Endothelial cell of umbilical vein (primary cell): ENCODE results near the gene ZFYVE16. TPM values are rescaled to one million over a fixed set of nuclear protein-coding genes. Genes with fewer than 3 reads are reported as not detected.

ENCODE experiments used
- BruUV-seq: library from RNA; stranded (reverse); fragments of 400-500 nt; replicated peaks from 2 replicates; lab custom pipeline; 2021; lab: Mats Ljungman, UMichigan
- CTCF ChIA-PET: fragments of 300-600, 350-600 bp; sonication (Branson Sonifier 250); formaldehyde crosslinking; loops from one replicate; lab custom pipeline; 2021; ENCODE audit warnings: antibody characterized with exemption, inconsistent platforms; lab: Charles Lee
- POLR2A ChIA-PET: fragments of 300-600, 350-600 bp; sonication (Branson Sonifier 250); formaldehyde crosslinking; loops from one replicate; lab custom pipeline; 2021; ENCODE audit warnings: antibody characterized with exemption, inconsistent platforms; lab: Charles Lee
- DNase-seq: peaks from one replicate; pipeline ENCODE4 v3.0.0-alpha.2; 2011; ENCODE audit warnings: low read depth, low spot score
- FAIRE-seq: peaks from 2 replicates; lab custom pipeline; 2011; peaks lifted over from hg19 to GRCh38; lab: Jason Lieb, UNC
- H2AFZ ChIP-seq: 2 replicates; pipeline ENCODE4 v1.6.0; 2012; ENCODE audit warnings: low read depth, low read length, control low read depth, inconsistent platforms
- H3K27ac ChIP-seq: 2 replicates; pipeline ENCODE4 v1.5.1; 2011; ENCODE audit warnings: low read depth, mild to moderate bottlenecking, control low read depth, low read length, moderate library complexity; ENCODE audit not compliant: insufficient read depth
- H3K27me3 ChIP-seq, 2 experiments: 2 replicates each; pipeline versions ENCODE4 v1.6.0 to v1.6.1; 2011; ENCODE audit warnings: low read length in 2 of 2, mixed read lengths in 1 of 2; ENCODE audit not compliant: control insufficient read depth in 2 of 2, insufficient read depth in 2 of 2
- H3K36me3 ChIP-seq, 2 experiments: 2 replicates in 1 of 2; 3 replicates in 1 of 2; pipeline ENCODE4 v1.5.1; 2011; ENCODE audit warnings: low read length in 2 of 2, mild to moderate bottlenecking in 1 of 2, moderate library complexity in 1 of 2; ENCODE audit not compliant: control insufficient read depth in 2 of 2, insufficient read depth in 2 of 2; ENCODE audit errors: extremely low read depth in 1 of 2
- H3K4me1 ChIP-seq: 3 replicates; pipeline ENCODE4 v1.5.1; 2011; ENCODE audit warnings: mild to moderate bottlenecking, low read length; ENCODE audit not compliant: control insufficient read depth, insufficient read depth; ENCODE audit errors: extremely low read depth
- H3K4me2 ChIP-seq: 2 replicates; pipeline ENCODE4 v1.6.1; 2011; ENCODE audit warnings: low read length, control low read depth, mixed read lengths; ENCODE audit not compliant: insufficient read depth
- H3K4me3 ChIP-seq, 3 experiments: fragments of 200-600 bp in 1 of 3; sonication (generic), shearing (Covaris generic) in 1 of 3; replicated peaks in 1 of 3; 2 replicates each; pipeline ENCODE4 v1.5.1; 2011 to 2016; ENCODE audit warnings: control low read depth in 3 of 3, low read length in 3 of 3, mild to moderate bottlenecking in 2 of 3, inconsistent platforms in 1 of 3, low read depth in 1 of 3, moderate library complexity in 1 of 3; ENCODE audit not compliant: insufficient read depth in 1 of 3
- H3K79me2 ChIP-seq: 2 replicates; pipeline ENCODE4 v1.6.0; 2012; ENCODE audit warnings: low read length, inconsistent platforms; ENCODE audit not compliant: control insufficient read depth, insufficient read depth
- H3K9ac ChIP-seq: replicated peaks from 2 replicates; pipeline ENCODE3; 2011; ENCODE audit warnings: low read length, control low read depth; ENCODE audit not compliant: insufficient read depth; ENCODE audit errors: extremely low read depth
- H3K9me1 ChIP-seq: replicated peaks from 3 replicates; pipeline ENCODE4 v1.6.0; 2011; ENCODE audit warnings: mild to moderate bottlenecking, low read length; ENCODE audit not compliant: control insufficient read depth, insufficient read depth; ENCODE audit errors: extremely low read depth
- H3K9me3 ChIP-seq: replicated peaks from 2 replicates; pipeline ENCODE4 v1.5.1; 2012; ENCODE audit warnings: low read length, inconsistent platforms; ENCODE audit not compliant: control insufficient read depth, insufficient read depth
- H4K20me1 ChIP-seq: replicated peaks from 2 replicates; pipeline ENCODE3; 2011; ENCODE audit warnings: mild to moderate bottlenecking, low read length; ENCODE audit not compliant: control insufficient read depth, insufficient read depth; ENCODE audit errors: extremely low read depth
- CTCF ChIP-seq, 2 donors: IDR thresholded peaks; 1 replicate in 1 of 2; 2 replicates in 1 of 2; pipeline ENCODE4 v1.5.1; 2011; ENCODE audit warnings: low read length in 2 of 2, mild to moderate bottlenecking in 2 of 2, moderate library complexity in 2 of 2, control low read depth in 1 of 2, inconsistent platforms in 1 of 2, low read depth in 1 of 2; ENCODE audit not compliant: insufficient read depth in 1 of 2; ENCODE audit errors: extremely low read depth in 1 of 2
- EZH2 ChIP-seq: IDR thresholded peaks from 2 replicates; pipeline ENCODE4 v1.6.1; 2012; ENCODE audit warnings: borderline replicate concordance, low read depth, mild to moderate bottlenecking, moderate library complexity, low read length, inconsistent platforms; ENCODE audit not compliant: severe bottlenecking
- FOS ChIP-seq: IDR thresholded peaks from 2 replicates; pipeline ENCODE4 v1.6.1; 2011; ENCODE audit warnings: mild to moderate bottlenecking, low read length, moderate library complexity, borderline replicate concordance; ENCODE audit not compliant: insufficient read depth
- GATA2 ChIP-seq: IDR thresholded peaks from 2 replicates; pipeline ENCODE4 v1.7.0; 2011; ENCODE audit warnings: low read depth, mild to moderate bottlenecking, moderate library complexity, mixed read lengths, low read length; ENCODE audit not compliant: insufficient read length, insufficient read depth
- JUN ChIP-seq: IDR thresholded peaks from 2 replicates; pipeline ENCODE4 v1.6.1; 2011; ENCODE audit warnings: borderline replicate concordance, low read depth; ENCODE audit not compliant: insufficient read length, insufficient read depth
- MAX ChIP-seq: IDR thresholded peaks from 2 replicates; pipeline ENCODE4 v1.6.1; 2011; ENCODE audit not compliant: insufficient read depth, insufficient read length
- MYC ChIP-seq: IDR thresholded peaks from one replicate; pipeline ENCODE4 v1.6.1; 2011; ENCODE audit warnings: mild to moderate bottlenecking, low read depth, low read length
- POLR2A ChIP-seq: IDR thresholded peaks from 2 replicates; pipeline ENCODE4 v1.6.1; 2012; ENCODE audit warnings: low read depth, mild to moderate bottlenecking, control low read depth, low read length
- POLR2AphosphoS5 ChIP-seq: IDR thresholded peaks from 2 replicates; pipeline ENCODE4 v1.6.1; 2012; ENCODE audit warnings: low read depth, mild to moderate bottlenecking, control low read depth, low read length, moderate library complexity; ENCODE audit not compliant: insufficient read depth
- dilution Hi-C: fragments of 300-500 bp; cut with MboI; formaldehyde crosslinking; loops from one replicate; pipeline ENCODE4 v1.15.0; 2019; ENCODE audit warnings: low sequenced_read_pairs; ENCODE audit not compliant: extremely low pct_ligation_motif_present
- intact Hi-C: fragments of 100-400 bp; cut with micrococcal nuclease; formaldehyde crosslinking; loops from one replicate; pipeline ENCODE4 v1.10.0; 2022
- polyA plus RNA-seq, 4 experiments: library from polyadenylated mRNA; depleted of rRNA in 3 of 4; stranded (reverse) in 3 of 4; unstranded in 1 of 4; fragments of >200 nt; gene quantifications; 2 replicates each; pipeline versions ENCODE4 v1.2.1 to v1.2.3, GENCODE V29; 2011 to 2012; ENCODE audit warnings: missing spikeins in 1 of 4
- total RNA-seq: library from RNA; stranded (reverse); gene quantifications from 2 replicates; pipeline ENCODE4 v1.2.3, GENCODE V29; 2021

Gene ZFYVE16
- total and polyA plus RNA-seq, 2 donors (not counting 3 experiments of a cell fraction or from before 2014, with no cell fraction given), result 5.1 to 43.1 TPM

GRCh38 chr5:80360914-80361444, 46.9 kb upstream of the ZFYVE16 start:
- Histone ChIP-seq H3K9me3 (no peaks in the 10 kb centered on the region), H3K9me1 (no peaks in the 10 kb centered on the region), H3K36me3 (no peaks in the 10 kb centered on the region), H3K4me2 (no peak overlapping the region), H4K20me1 (no peaks in the 10 kb centered on the region), H2AFZ (no peak overlapping the region), H3K4me1 (no peaks in the 10 kb centered on the region), H3K27me3 (no peaks in the 10 kb centered on the region), H3K4me3 (no peak overlapping the region), H3K27ac (no peak overlapping the region), H3K79me2 (no peaks in the 10 kb centered on the region), H3K9ac (no peak overlapping the region)
- no TSS peak for BruUV-seq
- intact Hi-C loops, result no loop called here
- ChIA-PET CTCF (no interaction called here), POLR2A (no interaction called here)
- TF ChIP-seq MYC (no peak), POLR2A (no peak), MAX (no peak), CTCF (IDR thresholded peaks at IDR 0.05; ENCODE audit: extremely low read depth in 1 of 2, insufficient read depth in 1 of 2, low read depth in 1 of 2, low read length in 2 of 2) (no peak), FOS (no peak), GATA2 (no peak), POLR2AphosphoS5 (no peak), JUN (no peak), EZH2 (no peak)
- DNase-seq (no peak), FAIRE-seq (no peak)
- dilution Hi-C loops, result no loop called here
